Measurements from ENCODE around the gene ADK.

Gene ADK

DNA sequence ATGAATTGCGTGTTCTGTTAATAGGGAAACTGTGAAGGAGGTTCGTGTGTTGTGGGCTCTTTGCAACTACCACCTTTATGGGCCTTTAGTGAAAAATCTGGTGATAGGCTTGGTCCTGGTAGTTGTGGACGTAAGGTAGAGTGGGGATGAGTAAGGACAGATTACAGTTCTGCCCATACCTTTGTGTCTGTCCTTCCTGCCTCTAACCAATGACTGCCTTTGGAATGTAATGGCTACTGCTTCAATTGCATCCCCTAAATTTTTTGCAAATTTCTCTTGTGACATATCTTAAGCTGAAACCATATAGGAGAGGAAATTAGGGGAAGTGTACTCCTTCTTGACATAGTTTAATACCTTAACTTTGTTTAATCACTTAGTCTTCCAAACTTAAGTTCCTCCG is 82.3 kb downstream of the ADK start:
- no peak for DNase-seq (ENCODE audit: low read depth in 2 of 2)
- no peak overlapping the region for H3K4me3 ChIP-seq (replicated peaks in 1 of 2; ENCODE audit: low read depth in 2 of 2, low read length in 2 of 2)

DNA sequence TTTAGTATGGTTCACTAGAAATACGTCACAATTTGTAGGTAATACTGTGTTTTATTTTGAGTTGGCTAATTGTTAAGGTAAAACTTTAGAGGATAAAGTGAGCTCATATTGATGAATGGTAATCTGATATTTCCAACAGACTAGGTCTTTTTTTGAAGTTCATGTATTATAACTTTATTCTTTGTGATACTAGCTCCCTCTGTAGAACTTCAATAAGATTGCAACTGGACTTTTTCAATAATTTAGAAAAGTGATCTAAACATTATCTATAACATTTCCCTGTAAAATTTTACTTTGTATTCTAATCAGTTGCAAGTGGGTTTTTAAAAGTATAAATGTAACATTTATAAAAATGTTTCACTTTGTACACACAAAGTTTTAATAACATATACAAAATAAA is 83.5 kb downstream of the ADK start:
- peak; percentile 31 to 39 for DNase-seq (ENCODE audit: low read depth in 2 of 2)
- peak; percentile 37 for TF ChIP-seq CTCF (IDR thresholded peaks at IDR 0.05; ENCODE audit: low read depth, low read length)
- H3K4me3 ChIP-seq (replicated peaks in 1 of 2; ENCODE audit: low read depth in 2 of 2, low read length in 2 of 2) = no peak overlapping the region

More for the DNA sequence above, 82.3 kb downstream of the ADK start:
- TF ChIP-seq CTCF (IDR thresholded peaks at IDR 0.05; ENCODE audit: low read depth, low read length) = no peak

DNA sequence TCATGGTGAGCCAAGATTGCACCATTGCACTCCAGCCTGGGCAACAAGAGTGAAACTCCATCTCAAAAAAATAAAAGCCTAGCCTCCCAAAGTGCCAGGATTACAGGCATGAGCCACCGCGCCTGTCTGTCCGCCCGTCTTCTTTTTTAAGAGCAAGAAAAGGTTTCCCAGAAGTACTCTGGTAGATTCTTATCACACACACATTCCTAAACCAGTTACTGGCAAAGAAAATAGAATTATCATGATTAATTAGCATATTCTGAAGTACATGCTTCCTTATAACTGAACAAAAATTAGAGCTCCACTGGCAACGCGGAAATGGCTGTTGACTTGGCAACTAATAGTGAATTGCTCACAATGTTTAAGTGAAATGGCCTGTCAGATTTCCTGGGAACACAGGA is 87.0 kb downstream of the ADK start:
- no peak overlapping the region for H3K4me3 ChIP-seq (replicated peaks in 1 of 2; ENCODE audit: low read depth in 2 of 2, low read length in 2 of 2)
- DNase-seq (ENCODE audit: low read depth in 2 of 2) = peak in 1 of 2 donors; percentile 59
- TF ChIP-seq CTCF (IDR thresholded peaks at IDR 0.05; ENCODE audit: low read depth, low read length) = no peak

DNA sequence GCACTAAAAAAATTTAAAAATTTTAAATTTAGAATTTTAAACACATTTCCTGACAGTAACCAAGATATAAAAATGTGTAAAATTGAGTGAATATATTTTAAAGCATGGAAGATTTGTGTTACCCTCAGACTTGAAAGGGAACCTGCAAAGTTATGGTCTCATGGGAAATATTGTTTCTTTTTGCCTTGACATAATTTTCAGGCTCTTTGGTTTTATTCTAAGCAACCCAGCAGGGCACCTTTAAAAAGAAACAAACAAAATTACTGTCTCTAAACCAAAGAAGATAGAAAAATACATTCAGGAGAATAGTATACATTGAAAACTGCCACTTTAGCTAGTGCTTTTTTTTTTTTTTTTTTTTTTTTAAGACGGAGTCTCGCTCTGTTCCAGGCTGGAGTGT is 87.5 kb downstream of the ADK start:
- no peak for DNase-seq (ENCODE audit: low read depth in 2 of 2)
- no peak overlapping the region for H3K4me3 ChIP-seq (replicated peaks in 1 of 2; ENCODE audit: low read depth in 2 of 2, low read length in 2 of 2)
- TF ChIP-seq CTCF (IDR thresholded peaks at IDR 0.05; ENCODE audit: low read depth, low read length) = no peak

- H3K4me3 ChIP-seq (replicated peaks in 1 of 2; ENCODE audit: low read depth in 2 of 2, low read length in 2 of 2) = no peak overlapping the region
- no peak for DNase-seq (ENCODE audit: low read depth in 2 of 2)
- TF ChIP-seq CTCF (IDR thresholded peaks at IDR 0.05; ENCODE audit: low read depth, low read length) = no peak
These were observed 92.0 kb downstream of the ADK start for GRCh38 chr10:74243067-74243466.

DNA sequence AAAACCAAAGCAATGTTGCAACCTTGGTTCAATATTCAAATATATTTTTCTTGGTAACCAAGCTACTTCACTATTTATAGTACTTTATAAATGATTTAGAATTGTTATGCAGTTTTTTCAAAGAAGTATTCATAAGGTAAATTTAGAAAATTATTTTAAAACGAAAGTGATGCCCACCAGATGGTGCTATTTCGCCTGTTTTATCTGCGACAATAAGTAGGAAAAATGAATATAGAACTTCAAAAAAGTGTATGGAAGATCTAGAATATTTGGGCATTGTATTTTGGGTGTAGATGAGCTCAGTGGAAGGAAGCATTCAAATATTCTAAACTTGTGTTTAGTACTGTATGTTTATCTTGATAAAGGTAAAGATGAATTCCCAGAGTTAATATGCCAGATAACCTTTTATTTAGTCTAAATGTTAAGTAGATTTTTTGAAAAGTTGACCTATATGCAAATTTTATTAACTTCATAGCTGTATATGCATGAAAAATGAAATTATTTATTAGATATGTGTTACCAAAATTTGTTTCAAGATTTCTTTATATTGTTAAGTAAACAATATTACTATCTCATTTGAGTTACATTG is 93.2 kb downstream of the ADK start:
- peak; percentile 76 to 81 for DNase-seq (ENCODE audit: low read depth in 2 of 2)
- no peak overlapping the region for H3K4me3 ChIP-seq (replicated peaks in 1 of 2; ENCODE audit: low read depth in 2 of 2, low read length in 2 of 2)
- peak; percentile 27 for TF ChIP-seq CTCF (IDR thresholded peaks at IDR 0.05; ENCODE audit: low read depth, low read length)

- no peak for TF ChIP-seq CTCF (IDR thresholded peaks at IDR 0.05; ENCODE audit: low read depth, low read length)
- H3K4me3 ChIP-seq (replicated peaks in 1 of 2; ENCODE audit: low read depth in 2 of 2, low read length in 2 of 2) = no peak overlapping the region
- no peak for DNase-seq (ENCODE audit: low read depth in 2 of 2)
These were observed 93.8 kb downstream of the ADK start for GRCh38 chr10:74244807-74245206.
